C4-2B (cell line): Measurements from ENCODE around the gene ATG9A.
A peak's percentile ranks its signal among the peaks of the same experiment; 100 is the strongest.

Experiments
- CTCF ChIP-seq: fragments of 450-650 bp; conservative IDR thresholded peaks from 2 replicates; pipeline ENCODE4 v1.5.1; 2017; ENCODE audit warnings: mild to moderate bottlenecking
- ZFX ChIP-seq: fragments of 450-650 bp; IDR thresholded peaks from 2 replicates; pipeline ENCODE4 v1.6.1; 2017

GRCh38 chr2:219252900-219253752, 23.7 kb upstream of the ATG9A start, which contains the start of gene TUBA4B:
- TF ChIP-seq CTCF, result no peak
- peak; percentile 41; the same call in 1 of the 2 replicates for TF ChIP-seq ZFX
